H1 (cell line): ENCODE results near the gene SPINDOC. TPM values are rescaled to one million over a fixed set of nuclear protein-coding genes. Genes with fewer than 3 reads are reported as not detected.

ENCODE experiments used
- FOSL1 ChIP-seq: IDR thresholded peaks from 2 replicates; pipeline ENCODE4 v1.6.1; 2011; ENCODE audit warnings: mild to moderate bottlenecking, low read depth, low read length, moderate library complexity; ENCODE audit not compliant: insufficient read depth
- JUN ChIP-seq: IDR thresholded peaks from 2 replicates; pipeline ENCODE4 v1.6.1; 2011; ENCODE audit warnings: low read depth, mild to moderate bottlenecking, improper control_type of control experiment, low read length
- KDM4A ChIP-seq: IDR thresholded peaks from one replicate; pipeline ENCODE4 v1.7.1; 2012; ENCODE audit warnings: low read depth, mild to moderate bottlenecking, moderate library complexity, low read length, inconsistent platforms; ENCODE audit not compliant: severe bottlenecking
- MAFK ChIP-seq: IDR thresholded peaks from 2 replicates; pipeline ENCODE4 v1.6.1; 2012; ENCODE audit warnings: low read depth, mild to moderate bottlenecking, improper control_type of control experiment, low read length
- SIRT6 ChIP-seq: IDR thresholded peaks from one replicate; pipeline ENCODE4 v1.7.1; 2012; ENCODE audit warnings: low read length, inconsistent platforms
- SUZ12 ChIP-seq: fragments of 200-600 bp; sonication (generic); IDR thresholded peaks from 2 replicates; pipeline ENCODE4 v1.6.1; 2012; ENCODE audit warnings: mild to moderate bottlenecking, inconsistent platforms, low read length, moderate library complexity, mixed read lengths
- TAF7 ChIP-seq: optimal IDR thresholded peaks from 2 replicates; pipeline ENCODE3; 2011; ENCODE audit warnings: low read depth, mild to moderate bottlenecking, inconsistent platforms, low read length, moderate library complexity, borderline replicate concordance
- polyA plus RNA-seq, 7 experiments: library from polyadenylated mRNA; depleted of rRNA in 3 of 7; stranded (reverse) in 5 of 7; unstranded in 2 of 7; fragments of >200 nt in 5 of 7; fragments of 200-250 nt in 2 of 7; gene quantifications; 1 replicate in 5 of 7; 2 replicates in 1 of 7; 4 replicates in 1 of 7; pipeline versions ENCODE4 v1.2.1 to v1.2.3, GENCODE V29; 2011 to 2013; ENCODE audit warnings: missing spikeins in 2 of 7, mixed read lengths in 2 of 7
- total RNA-seq: library from RNA; stranded (reverse); fragmentation: NEBNext Ultra II Directional; extraction: Animal tissue kit (Norgen Biotek cat#: 25700); gene quantifications from 2 replicates; pipeline ENCODE4 v1.2.1, GENCODE V29; 2021
- TF ChIP-seq, protein P1 (sequence below): fragments of 300-600 bp; sonication (generic); IDR thresholded peaks from 2 replicates; pipeline ENCODE4 v1.7.1; 2012; ENCODE audit warnings: low read length, moderate library complexity, mild to moderate bottlenecking, inconsistent platforms; ENCODE audit not compliant: insufficient replicate concordance

The SPINDOC gene
- total and polyA plus RNA-seq, 2 of the 8 experiments (the other 6 are each of a cell fraction or from before 2014, with no cell fraction given) = 78.7 to 99.7 TPM

DNA sequence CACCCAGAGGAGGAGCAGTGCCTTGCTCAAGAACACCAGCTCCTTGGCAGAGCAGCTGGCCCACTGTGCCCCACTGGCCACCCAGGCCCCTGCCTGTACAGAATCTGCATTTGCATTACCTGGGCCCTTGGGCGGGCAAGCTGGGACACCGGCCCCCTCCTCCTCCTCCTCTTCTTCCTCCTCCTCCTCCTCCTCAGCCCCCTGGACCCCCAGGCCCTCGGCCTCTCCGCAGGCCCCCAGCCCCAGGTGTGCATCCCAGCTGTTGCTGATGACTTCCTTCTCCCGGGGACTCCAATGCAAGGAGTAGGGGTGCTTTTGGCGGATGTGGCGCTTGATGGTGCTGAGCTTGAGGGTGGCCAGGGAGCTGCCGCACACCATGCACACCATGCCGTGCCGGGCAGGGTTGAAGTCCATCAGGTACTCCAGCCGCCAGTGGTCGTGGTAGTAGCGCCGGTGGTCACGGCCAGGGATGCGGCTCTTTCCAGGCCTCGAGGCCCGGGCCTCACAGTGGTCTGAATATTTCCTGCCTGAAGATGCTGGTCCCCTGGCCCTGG, 47.5 kb upstream of the SPINDOC start (continued):
- TF ChIP-seq, protein P1, sequence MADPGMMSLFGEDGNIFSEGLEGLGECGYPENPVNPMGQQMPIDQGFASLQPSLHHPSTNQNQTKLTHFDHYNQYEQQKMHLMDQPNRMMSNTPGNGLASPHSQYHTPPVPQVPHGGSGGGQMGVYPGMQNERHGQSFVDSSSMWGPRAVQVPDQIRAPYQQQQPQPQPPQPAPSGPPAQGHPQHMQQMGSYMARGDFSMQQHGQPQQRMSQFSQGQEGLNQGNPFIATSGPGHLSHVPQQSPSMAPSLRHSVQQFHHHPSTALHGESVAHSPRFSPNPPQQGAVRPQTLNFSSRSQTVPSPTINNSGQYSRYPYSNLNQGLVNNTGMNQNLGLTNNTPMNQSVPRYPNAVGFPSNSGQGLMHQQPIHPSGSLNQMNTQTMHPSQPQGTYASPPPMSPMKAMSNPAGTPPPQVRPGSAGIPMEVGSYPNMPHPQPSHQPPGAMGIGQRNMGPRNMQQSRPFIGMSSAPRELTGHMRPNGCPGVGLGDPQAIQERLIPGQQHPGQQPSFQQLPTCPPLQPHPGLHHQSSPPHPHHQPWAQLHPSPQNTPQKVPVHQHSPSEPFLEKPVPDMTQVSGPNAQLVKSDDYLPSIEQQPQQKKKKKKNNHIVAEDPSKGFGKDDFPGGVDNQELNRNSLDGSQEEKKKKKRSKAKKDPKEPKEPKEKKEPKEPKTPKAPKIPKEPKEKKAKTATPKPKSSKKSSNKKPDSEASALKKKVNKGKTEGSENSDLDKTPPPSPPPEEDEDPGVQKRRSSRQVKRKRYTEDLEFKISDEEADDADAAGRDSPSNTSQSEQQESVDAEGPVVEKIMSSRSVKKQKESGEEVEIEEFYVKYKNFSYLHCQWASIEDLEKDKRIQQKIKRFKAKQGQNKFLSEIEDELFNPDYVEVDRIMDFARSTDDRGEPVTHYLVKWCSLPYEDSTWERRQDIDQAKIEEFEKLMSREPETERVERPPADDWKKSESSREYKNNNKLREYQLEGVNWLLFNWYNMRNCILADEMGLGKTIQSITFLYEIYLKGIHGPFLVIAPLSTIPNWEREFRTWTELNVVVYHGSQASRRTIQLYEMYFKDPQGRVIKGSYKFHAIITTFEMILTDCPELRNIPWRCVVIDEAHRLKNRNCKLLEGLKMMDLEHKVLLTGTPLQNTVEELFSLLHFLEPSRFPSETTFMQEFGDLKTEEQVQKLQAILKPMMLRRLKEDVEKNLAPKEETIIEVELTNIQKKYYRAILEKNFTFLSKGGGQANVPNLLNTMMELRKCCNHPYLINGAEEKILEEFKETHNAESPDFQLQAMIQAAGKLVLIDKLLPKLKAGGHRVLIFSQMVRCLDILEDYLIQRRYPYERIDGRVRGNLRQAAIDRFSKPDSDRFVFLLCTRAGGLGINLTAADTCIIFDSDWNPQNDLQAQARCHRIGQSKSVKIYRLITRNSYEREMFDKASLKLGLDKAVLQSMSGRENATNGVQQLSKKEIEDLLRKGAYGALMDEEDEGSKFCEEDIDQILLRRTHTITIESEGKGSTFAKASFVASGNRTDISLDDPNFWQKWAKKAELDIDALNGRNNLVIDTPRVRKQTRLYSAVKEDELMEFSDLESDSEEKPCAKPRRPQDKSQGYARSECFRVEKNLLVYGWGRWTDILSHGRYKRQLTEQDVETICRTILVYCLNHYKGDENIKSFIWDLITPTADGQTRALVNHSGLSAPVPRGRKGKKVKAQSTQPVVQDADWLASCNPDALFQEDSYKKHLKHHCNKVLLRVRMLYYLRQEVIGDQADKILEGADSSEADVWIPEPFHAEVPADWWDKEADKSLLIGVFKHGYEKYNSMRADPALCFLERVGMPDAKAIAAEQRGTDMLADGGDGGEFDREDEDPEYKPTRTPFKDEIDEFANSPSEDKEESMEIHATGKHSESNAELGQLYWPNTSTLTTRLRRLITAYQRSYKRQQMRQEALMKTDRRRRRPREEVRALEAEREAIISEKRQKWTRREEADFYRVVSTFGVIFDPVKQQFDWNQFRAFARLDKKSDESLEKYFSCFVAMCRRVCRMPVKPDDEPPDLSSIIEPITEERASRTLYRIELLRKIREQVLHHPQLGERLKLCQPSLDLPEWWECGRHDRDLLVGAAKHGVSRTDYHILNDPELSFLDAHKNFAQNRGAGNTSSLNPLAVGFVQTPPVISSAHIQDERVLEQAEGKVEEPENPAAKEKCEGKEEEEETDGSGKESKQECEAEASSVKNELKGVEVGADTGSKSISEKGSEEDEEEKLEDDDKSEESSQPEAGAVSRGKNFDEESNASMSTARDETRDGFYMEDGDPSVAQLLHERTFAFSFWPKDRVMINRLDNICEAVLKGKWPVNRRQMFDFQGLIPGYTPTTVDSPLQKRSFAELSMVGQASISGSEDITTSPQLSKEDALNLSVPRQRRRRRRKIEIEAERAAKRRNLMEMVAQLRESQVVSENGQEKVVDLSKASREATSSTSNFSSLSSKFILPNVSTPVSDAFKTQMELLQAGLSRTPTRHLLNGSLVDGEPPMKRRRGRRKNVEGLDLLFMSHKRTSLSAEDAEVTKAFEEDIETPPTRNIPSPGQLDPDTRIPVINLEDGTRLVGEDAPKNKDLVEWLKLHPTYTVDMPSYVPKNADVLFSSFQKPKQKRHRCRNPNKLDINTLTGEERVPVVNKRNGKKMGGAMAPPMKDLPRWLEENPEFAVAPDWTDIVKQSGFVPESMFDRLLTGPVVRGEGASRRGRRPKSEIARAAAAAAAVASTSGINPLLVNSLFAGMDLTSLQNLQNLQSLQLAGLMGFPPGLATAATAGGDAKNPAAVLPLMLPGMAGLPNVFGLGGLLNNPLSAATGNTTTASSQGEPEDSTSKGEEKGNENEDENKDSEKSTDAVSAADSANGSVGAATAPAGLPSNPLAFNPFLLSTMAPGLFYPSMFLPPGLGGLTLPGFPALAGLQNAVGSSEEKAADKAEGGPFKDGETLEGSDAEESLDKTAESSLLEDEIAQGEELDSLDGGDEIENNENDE = no peak
- no peak for TF ChIP-seq JUN
- no peak for TF ChIP-seq SUZ12
- TF ChIP-seq FOSL1 = no peak
- no peak for TF ChIP-seq SIRT6
- no peak for TF ChIP-seq TAF7
- TF ChIP-seq KDM4A = no peak
- TF ChIP-seq MAFK = no peak
